MM.1S (cell line): ENCODE data around the gene ZBTB24.

Experiments
- CTCF ChIP-seq: fragments of 300-600 bp; sonication (generic); IDR thresholded peaks from 2 replicates; pipeline ENCODE4 v1.5.1; 2016; ENCODE audit warnings: antibody characterized with exemption, low read length, mixed read lengths
- EZH2 ChIP-seq: fragments of 300-600 bp; sonication (generic); optimal IDR thresholded peaks from 2 replicates; pipeline ENCODE3; 2017; ENCODE audit warnings: low read depth, mild to moderate bottlenecking, antibody characterized with exemption, low read length, mixed read lengths
- EZH2phosphoT487 ChIP-seq: fragments of 300-600 bp; sonication (generic); IDR thresholded peaks from 2 replicates; pipeline ENCODE4 v1.6.1; 2018; ENCODE audit warnings: antibody characterized with exemption, low read length

GRCh38 chr6:109441069-109441816, 41.8 kb downstream of the ZBTB24 start:
- TF ChIP-seq EZH2 (no peak), CTCF (no peak), EZH2phosphoT487 (no peak)
